ENCODE data around the gene KSR2. TPM values are rescaled to one million over a fixed set of nuclear protein-coding genes. Genes with fewer than 3 reads are reported as not detected.
"Not testable (repeated sequence)": the region's sequence is repeated elsewhere in the genome, so short reads cannot be mapped to it uniquely, and the experiment has no call there.

The KSR2 gene
- total RNA-seq, 1 donor from 2014 or later: under 0.01 TPM

DNA sequence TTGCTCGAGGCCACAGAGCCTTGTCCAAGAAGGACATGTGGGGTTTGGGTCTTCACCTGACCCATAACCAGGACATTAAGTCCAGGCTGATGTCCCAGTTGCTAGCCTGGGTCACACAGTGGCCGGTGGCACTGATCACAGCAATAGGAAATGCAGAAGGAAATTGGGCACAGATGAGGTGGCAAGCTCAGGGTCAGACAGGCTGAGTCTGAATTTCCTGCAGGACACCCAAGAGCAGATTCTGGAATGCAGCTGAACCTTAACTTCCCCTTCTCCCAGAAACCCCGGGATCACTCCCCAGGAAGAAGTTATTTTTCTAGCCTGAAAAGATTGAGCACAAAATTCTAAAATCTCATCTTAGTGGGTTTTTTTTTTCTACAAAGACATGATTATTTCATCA is 199.9 kb downstream of the KSR2 start:
- intact Hi-C loops (cut with micrococcal nuclease): no loop called here

DNA sequence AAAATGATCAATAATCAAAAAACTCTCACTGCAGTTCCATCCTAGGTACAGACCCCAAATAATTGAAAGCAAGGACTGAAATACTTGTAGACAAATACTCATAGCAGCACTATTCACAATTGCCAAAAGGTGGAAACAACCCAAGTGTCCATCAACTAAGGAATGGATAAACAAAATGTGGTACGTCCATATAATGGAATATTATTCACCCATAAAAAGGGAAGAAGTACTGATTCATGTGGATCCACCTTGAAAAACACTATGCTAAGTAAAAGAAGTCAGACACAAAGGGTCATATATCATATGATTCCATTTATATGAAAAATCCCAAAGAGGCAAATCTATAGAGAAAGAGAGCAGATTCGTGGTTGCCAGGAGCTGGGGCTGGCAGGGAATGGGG is 202.8 kb downstream of the KSR2 start:
- intact Hi-C loops (cut with micrococcal nuclease): no loop called here

DNA sequence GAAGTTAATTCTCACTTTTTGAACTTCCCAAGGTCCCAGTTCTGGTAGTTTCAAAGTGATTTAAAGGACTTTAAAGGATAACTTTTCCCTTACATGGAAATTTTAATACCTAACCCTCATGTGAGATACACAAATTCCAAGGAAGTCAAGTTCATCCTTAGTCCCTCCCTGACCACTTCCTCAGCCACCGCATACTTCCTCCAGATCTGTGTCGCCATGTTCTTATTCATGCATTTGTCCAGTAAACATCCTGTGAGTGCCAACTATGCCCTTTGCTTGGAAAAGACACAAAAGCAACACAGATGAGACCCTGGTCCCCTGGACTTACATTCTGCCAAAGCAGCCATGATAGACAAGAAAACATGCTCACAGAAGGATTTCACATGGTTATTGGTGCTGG is 206.6 kb downstream of the KSR2 start:
- intact Hi-C loops (cut with micrococcal nuclease): no loop called here

DNA sequence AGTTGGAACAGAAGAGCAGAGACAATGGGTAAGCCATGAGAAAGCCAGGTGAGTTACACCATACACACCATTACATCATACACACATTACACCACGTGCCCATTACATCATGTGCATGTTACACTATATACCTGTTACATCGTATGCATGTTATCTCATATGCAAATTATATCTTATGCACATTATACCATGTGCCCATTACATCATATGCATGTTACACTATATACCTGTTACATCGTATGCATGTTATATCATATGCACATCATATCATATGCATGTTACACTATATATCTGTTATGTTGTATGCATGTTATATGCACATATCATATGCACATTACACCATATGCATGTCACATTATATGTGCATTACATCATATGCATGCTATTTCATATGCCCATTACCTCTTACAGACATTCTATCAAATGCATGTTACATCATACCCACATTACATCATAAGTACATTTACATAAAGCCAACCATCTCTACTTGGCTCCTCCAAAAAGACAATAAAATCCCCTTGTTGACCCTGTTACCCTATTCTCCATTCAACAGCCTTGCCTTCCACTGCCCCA is 207.2 kb downstream of the KSR2 start:
- intact Hi-C loops (cut with micrococcal nuclease): no loop called here

DNA sequence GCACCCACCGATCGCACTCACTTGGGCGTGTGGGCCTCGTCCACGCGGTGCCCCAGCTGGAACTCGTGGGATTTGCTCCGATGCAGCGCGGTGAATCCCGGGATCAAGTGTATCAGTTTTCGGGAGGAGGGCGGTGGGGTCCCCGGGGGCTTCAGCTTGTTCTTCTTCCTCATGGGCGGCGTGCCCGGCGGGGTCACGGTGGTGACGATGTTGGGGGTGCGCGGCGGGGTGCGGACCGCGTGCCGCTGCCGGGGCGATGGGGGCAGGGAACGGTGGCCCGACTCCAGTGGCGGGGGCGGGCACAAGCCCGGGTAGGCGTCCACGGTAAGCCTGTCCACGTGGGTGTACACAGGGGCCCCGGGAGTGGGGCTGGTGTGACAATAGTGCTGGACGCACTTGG is 207.8 kb downstream of the KSR2 start:
- intact Hi-C loops (cut with micrococcal nuclease): no loop called here

DNA sequence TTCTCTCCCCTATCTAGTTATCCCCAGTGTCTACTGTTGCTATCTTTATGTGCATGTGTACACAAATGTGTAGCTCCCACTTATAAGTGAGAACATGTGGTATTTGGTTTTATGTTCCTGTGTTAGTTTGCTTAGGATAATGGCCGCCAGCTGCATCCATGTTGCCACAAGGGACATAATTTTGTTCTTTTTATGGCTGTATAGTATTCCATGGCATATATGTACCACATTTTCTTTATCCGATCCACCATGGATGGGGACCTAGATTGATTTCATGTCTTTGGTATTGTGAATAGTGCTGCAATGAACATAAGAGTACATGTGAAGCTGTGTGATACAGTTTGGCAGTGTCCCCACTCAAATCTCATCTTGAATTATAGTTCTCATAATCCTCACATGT is 218.1 kb downstream of the KSR2 start:
- intact Hi-C loops (cut with micrococcal nuclease): no loop called here

DNA sequence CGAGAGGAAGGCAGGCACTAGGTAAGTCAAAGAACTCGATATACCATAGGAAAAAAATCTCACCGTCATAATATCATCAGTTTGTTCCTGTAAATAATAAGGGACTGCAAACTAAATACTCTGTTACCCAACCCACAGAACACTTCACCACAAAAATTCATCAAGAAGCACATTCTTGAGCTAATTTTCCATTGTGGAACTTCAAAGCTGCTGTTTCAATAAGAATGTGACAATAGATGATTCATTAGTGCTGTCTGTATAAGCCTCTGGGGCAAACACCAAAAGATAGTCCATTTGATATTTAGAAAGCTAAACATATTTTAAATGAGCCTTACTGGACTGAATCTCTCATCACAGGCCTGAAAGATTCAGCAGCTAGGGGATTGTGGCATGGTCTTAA is 219.4 kb downstream of the KSR2 start:
- intact Hi-C loops (cut with micrococcal nuclease): no loop called here

DNA sequence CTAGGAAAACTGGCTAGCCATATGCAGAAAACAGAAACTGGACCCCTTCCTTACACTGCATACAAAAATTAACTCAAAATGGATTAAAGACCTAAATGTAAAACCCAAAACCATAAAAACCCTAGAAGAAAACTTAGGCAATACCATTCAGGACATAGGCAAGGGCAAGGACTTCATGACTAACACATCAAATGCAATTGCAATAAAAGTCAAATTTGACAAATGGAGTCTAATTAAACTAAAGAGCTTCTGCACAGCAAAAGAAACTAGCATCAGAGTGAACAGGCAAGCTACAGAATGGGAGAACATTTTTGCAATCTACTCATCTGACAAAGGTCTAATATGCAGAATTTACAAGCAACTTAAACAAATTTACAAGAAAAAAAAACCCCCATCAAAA is 222.4 kb downstream of the KSR2 start:
- intact Hi-C loops (cut with micrococcal nuclease): not testable (repeated sequence)

DNA sequence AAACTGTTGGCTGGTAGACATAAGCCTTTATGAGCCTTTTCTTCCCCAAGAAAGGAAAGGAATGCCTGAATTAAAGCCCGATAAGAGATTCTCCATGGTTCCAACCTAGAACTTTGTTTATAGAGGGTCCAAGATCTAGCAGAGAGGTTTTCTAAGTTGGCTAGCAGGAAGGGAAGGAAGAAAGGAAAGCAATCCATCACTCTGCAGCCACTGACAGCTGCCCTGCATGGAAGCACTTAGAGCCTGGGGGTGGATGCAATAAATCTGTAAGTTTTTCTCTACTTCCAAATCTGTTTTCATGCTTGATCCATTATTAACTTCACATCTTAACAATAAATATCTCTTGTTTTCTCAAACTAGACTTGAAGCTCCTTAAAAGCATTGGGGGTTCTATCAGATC is 224.4 kb downstream of the KSR2 start:
- intact Hi-C loops (cut with micrococcal nuclease): no loop called here

DNA sequence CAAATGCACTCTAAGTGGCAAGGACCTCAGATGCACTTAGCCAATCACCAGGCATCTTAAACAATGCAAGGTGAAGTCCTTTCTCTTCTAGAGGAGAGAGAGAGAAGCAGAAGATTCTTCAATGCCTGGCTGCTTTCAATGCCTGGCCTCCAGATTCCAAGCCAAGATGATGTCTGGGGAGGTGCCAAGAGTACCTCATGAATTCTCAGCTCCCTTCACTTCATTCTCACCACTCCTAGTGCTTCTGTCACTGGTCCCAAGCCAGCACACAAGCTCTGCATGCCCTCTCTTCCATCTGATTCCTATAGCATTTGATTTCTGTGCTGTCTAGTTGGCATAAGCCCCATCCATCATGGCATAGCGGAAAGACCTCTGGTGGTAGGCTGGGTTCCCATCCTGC is 225.0 kb downstream of the KSR2 start:
- intact Hi-C loops (cut with micrococcal nuclease): no loop called here

DNA sequence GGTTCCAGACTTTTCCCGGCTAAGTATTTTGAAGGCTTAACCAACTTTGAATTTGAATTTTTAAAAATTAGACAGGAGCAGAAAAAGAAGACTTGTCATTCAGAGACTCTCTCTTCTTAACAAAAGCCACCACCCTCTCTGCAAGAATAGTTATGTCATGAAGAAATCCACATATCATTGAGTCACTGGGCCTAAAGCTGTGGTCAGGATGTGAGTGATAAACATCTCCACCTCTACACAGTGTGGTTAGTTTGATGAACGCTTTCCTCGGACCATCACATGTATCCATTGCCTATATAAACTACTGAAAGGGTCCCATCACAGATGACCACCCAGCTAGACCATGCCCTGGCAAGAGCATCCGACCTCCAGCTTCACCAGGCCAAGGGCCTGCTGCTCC is 226.1 kb downstream of the KSR2 start:
- intact Hi-C loops (cut with micrococcal nuclease): no loop called here

DNA sequence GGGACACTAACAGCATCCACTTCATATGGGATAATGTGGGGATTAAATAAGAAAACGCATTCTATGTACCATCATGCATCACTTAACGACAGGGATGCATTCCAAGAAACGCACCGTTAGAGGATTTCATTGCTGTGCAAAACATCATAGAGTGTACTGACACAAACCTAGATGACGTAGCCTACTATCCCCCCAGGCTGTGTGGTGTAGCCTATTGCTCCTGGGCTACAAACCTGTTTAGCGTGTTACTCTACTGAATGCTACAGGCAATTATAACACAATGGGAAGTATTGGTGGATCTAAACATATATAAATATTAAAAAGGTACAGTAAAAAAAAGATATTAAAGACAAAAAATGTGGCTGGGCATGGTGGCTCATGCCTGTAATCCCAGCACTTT is 230.6 kb downstream of the KSR2 start:
- intact Hi-C loops (cut with micrococcal nuclease): no loop called here

DNA sequence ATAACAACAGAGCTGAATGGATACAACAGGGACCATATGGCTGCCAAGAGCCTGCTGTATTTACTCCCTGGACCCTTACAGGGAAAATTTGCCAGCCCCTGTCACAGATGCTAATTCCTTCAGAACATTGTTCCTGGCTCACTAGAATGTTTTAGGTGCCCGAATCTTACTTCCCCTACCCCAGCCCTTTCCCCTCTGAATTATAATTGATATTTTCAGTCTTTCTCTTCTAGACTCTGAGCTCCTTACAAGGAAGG is 235.3 kb downstream of the KSR2 start:
- intact Hi-C loops (cut with micrococcal nuclease): no loop called here

DNA sequence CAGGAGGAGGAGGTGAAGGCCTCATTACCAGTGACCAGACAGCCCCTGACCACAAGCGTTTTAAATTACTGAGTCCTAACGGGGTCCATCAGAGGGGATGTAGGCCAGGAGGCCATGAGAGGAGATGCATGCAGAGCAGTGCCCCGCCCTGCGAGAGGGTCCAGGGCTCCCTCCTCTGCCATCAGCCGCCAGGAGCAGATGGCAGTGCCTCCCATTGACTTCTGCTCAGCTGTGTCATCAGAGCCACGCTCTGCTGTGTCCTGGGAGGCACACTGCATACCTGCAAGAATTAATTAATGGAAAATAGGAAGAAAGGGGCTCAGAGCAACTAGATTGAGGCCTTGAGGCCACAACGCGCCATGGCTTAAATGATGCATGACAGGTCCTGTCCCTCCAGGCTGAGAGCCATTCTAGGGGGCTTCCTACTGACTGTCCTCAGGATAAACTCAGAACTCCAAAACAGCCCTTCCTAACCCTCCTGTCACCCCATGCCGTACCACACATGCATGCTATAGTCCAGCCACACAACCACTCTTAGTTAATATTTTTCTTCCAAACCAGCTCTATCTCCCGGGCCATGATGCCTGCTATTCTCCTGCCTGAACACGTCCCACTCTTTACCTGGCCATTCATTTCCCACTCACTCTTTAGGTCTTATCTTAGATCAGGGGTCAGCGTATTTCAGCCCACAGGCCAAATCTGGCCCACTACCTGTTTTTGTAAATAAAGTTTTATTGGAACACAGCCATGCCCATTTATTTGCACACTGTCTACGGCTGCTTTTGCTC is 235.8 kb downstream of the KSR2 start:
- intact Hi-C loops (cut with micrococcal nuclease): no loop called here

DNA sequence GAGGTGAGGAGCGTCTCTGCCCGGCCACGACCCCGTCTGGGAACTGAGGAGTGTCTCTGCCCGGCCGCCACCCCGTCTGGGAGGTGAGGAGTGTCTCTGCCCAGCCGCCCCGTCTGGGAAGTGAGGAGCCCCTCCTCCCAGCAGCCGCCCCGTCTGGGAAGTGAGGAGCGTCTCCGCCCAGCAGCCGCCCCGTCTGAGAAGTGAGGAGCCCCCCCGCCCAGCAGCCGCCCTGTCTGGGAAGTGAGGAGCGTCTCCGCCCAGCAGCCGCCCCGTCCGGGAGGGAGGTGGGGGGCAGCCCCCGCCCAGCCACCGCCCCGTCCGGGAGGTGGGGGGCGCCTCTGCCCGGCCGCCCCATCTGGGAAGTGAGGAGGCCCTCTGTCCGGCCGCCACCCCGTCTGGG is 237.7 kb downstream of the KSR2 start:
- intact Hi-C loops (cut with micrococcal nuclease): not testable (repeated sequence)

DNA sequence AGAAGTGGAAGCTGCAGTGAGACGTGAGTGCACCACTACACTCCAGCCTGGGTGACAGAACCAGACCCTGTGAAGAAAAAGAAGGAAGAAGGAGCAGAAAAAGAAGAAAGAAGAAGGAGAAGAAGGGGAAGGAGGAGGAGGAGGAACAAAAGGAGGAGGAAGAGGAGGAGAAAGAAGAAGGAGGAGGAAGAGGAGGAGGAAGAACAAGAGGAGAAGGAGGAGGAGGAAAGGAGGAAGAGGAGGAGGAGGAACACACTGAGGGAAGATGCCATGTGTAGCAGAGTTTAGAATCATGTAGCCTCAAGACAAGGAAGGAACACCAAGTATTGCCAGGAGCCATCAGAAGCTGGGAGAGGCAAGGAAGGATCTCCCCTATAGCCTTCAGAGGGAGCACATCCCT is 241.5 kb downstream of the KSR2 start:
- intact Hi-C loops (cut with micrococcal nuclease): no loop called here

DNA sequence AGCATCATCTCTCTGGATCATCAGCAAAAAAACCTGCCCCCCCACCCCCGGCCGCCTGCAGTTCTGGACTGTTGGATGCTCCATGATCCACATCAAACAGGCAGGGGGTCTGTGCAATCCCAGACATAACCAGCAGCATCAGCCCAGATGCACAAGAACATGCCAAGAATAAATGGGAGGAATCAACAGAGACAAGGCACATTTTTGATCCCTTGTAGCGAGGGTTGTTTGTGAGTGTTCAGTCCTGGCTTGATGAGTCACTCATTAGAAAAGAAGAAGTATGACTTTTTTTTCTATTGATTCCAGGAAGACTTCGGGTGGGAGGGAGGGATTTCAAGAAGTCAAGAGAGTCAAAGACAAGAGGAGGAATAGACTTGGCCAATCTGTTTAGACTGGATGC is 244.2 kb downstream of the KSR2 start:
- intact Hi-C loops (cut with micrococcal nuclease): no loop called here

DNA sequence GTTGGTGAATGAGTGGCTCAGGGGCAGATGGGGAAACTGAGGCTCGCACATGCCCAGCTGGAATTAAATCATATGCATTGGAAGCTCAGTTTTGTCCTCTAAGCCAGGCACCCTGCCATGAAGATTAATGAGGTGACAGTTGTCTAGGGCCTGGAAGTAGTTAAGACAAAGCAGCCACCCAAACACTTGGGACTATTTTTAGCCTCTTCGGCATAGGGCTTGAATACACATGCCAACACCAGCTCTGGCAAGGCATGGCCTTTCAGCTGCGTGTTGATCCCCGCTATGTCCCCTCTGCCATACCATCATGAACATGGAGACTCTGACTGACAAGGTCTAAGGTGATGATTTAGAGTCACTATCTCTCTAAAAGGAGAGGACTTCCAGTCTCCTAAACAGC is 250.2 kb downstream of the KSR2 start:
- intact Hi-C loops (cut with micrococcal nuclease): no loop called here

DNA sequence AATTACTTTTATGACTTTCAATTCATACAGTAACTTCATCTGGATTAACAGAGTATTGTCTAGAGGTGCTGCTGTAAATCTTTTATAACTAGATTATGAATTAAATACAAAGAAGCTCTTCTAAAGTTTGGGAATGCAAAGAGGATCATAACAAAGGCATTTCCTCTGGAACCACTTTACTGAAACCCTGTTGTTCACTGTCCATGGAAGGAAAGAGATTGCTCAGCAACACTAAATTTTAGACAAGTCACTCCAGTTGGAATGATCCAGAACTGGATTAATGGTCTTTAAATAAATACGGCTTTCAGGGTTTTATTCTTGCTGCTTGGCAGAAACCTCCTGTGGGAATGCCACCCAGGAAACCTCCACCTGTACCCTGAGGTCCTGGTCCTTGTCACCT is 250.6 kb downstream of the KSR2 start:
- intact Hi-C loops (cut with micrococcal nuclease): no loop called here

DNA sequence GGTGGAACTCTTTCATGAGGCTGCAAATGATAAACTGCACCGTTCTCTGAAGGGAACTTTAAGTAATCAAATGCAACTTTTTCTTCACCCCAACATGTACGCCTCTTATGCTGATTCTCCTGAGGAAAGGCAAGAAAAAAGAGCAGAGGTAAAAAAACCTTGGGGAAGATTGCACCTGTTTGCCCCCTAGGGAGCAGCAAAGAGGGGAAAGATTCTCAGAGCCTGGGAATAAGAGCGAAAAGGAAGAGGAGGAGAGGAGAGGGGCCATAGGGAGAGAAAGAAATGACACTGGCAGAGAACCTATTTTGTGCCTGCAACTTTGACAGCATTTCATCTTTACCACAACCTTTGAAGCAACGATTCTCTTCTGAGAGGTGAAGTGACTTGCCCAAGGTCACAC is 254.6 kb downstream of the KSR2 start:
- intact Hi-C loops (cut with micrococcal nuclease): no loop called here

DNA sequence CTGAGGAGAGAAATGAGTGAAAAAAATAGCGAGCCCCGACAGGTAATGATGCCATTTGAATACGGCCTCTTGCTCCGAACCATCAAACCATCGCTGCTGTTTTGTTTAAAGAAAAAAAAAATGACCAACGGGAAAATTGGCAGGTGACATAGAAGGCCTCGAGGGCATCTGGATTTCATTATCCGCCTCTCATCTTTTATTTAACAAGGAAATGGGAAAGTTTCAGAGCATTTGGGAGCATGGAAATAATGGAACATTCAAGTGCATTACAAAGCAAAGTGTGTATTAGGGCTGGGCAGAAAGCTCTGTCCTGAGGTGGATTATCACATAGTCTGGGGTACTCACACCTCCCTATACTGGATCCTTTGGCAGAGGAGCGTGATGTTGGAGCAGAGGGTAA is 258.7 kb downstream of the KSR2 start:
- intact Hi-C loops (cut with micrococcal nuclease): no loop called here

DNA sequence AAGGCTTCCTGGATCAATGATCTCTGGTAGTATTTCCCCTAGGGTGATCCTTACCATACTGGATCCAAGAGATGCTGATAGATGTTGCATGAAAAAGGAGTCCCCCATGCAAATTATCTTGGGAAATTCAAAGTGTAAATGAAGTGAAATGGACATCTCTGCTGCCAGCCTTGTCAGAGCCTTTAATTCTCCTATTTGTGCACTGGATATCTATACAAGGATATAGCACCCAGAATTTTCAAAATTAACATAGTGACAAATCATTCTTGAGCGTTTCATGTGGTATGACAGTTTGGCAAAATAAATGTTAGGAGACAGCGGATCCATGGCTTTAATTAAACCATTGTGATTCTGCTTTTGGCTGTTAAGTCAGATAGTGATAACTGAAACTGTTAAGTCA is 260.9 kb downstream of the KSR2 start:
- intact Hi-C loops (cut with micrococcal nuclease): no loop called here

DNA sequence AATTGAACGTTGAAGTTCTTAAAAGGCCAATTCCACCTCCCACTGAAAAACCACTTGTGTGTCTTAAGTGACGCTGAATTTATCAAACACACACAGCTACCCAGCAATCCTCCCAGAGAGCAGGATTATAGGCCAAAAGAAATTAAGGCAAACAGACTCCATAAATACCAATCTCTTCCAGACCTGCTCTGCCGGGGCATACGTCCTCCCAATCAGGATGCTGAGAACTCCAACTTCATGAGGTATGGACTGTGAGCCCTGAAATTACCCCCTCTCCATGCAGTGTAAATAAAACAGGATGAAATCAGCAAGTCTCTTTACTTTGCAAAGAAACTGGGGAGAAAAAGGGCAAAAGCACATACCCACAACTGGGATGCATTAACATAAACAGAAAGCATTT is 265.2 kb downstream of the KSR2 start:
- intact Hi-C loops (cut with micrococcal nuclease): no loop called here

DNA sequence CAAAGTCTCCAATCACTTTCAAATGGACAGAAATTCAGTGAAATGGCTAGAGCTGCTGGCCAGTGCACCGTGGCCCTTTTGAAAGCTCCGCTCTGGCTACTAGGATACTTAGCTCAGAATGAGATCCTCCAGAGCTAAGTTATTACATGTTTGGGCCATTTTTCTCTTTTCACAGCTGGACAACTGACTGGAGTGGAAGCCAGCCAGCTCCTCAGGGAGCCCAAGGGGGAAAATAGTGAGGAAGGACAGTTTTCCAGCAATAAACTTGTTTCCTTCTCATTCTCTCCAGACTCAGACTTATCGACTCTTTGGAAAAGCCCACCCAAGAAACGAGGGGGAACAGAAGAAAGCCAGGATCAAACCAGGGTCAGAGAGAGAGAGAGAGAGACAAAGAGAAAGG is 266.0 kb downstream of the KSR2 start:
- intact Hi-C loops (cut with micrococcal nuclease): no loop called here
